Peyer's patch (tissue), 4 donors: ENCODE results near the gene TRIM75. TPM values are rescaled to one million over a fixed set of nuclear protein-coding genes. Genes with fewer than 3 reads are reported as not detected.
"Not testable (repeated sequence)": the region's sequence is repeated elsewhere in the genome, so short reads cannot be mapped to it uniquely, and the experiment has no call there.

ENCODE experiments used
- DNase-seq, 3 donors: peaks; one replicate each; pipeline ENCODE4 v3.0.0-alpha.2; 2017 to 2019
- H3K27ac ChIP-seq, 4 donors: fragments of 200-600 bp; sonication (generic); one replicate each; pipeline ENCODE4 v1.5.1; 2016 to 2019
- H3K27me3 ChIP-seq, 2 donors: fragments of 200-600 bp; sonication (generic); one replicate each; pipeline ENCODE4 v1.5.1; 2019
- H3K36me3 ChIP-seq, 3 donors: fragments of 200-600 bp; sonication (generic); one replicate each; pipeline ENCODE4 v1.5.1; 2016 to 2019
- H3K4me1 ChIP-seq, 4 donors: fragments of 200-600 bp; sonication (generic); one replicate each; pipeline ENCODE4 v1.5.1; 2016 to 2019
- H3K4me3 ChIP-seq, 4 donors: fragments of 200-600 bp; sonication (generic); 1 replicate in 3 of 4; 2 replicates in 1 of 4; pipeline ENCODE4 v1.5.1; 2016 to 2019; ENCODE audit warnings: mild to moderate bottlenecking in 1 of 4
- H3K9me3 ChIP-seq, 4 donors: fragments of 200-600 bp; sonication (generic); one replicate each; pipeline ENCODE4 v1.5.1; 2016 to 2019; ENCODE audit warnings: mild to moderate bottlenecking in 1 of 4
- CTCF ChIP-seq, 6 experiments: fragments of 450-650 bp in 4 of 6; fragments of 200-600 bp in 2 of 6; sonication (generic) in 1 of 6; IDR thresholded peaks; one replicate each; pipeline ENCODE4 v1.5.1; 2017 to 2019; ENCODE audit warnings: antibody characterized with exemption in 6 of 6, mild to moderate bottlenecking in 3 of 6, moderate library complexity in 1 of 6
- POLR2A ChIP-seq, 2 donors: fragments of 450-650 bp; IDR thresholded peaks; one replicate each; pipeline ENCODE4 v1.5.1; 2017; ENCODE audit warnings: antibody characterized with exemption in 2 of 2, mild to moderate bottlenecking in 2 of 2, moderate library complexity in 2 of 2
- total RNA-seq, 4 donors: library from RNA; depleted of rRNA; stranded (reverse); fragments of >200 nt; gene quantifications; one replicate each; pipeline ENCODE4 v1.1.0, GENCODE V29; 2016

Gene TRIM75
- total RNA-seq, 4 donors from 2014 or later, result not detected

- Histone ChIP-seq H3K27me3 (no peaks in the 10 kb centered on the region), H3K36me3 (no peaks in the 10 kb centered on the region), H3K4me3 (no peak overlapping the region), H3K9me3 (no peaks in the 10 kb centered on the region), H3K4me1 (no peaks in the 10 kb centered on the region), H3K27ac (no peak overlapping the region)
- no peak for DNase-seq
- TF ChIP-seq CTCF (IDR thresholded peaks at IDR 0.05) (no peak), POLR2A (IDR thresholded peaks at IDR 0.05) (no peak)
Measured at GRCh38 chr4:165058666-165059065, 5.0 kb downstream of the TRIM75 start.

DNA sequence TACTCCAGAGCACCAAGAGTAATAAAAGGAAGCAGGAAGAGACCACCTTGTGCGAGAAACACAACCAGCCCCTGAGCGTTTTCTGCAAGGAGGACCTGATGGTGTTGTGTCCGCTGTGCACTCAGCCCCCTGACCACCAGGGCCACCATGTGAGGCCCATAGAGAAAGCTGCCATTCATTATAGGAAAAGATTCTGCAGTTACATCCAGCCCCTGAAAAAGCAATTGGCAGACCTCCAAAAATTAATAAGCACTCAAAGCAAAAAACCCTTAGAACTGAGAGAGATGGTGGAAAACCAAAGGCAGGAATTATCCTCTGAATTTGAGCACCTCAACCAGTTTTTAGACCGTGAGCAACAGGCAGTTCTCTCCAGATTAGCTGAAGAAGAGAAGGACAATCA is 5.7 kb downstream of the TRIM75 start:
- DNase-seq, result no peak

DNA sequence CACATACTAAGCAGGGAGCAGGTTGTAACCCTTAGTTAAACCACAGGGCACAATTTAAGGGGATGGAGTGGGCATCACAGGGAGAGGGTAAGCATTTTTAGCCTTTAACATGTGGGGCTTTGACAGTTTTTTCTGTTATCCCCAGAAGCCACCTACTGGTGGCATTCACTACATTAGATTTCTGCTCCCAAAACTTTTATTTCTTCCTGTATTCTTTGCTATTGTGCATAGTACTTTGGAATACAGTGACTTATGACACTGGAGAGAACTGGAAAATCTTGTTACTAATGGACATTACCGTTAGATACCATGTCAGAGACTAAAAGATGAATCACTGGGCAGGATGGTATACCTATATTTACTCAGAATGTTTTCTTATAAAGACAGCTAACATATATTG is 7.3 kb downstream of the TRIM75 start:
- no peak for DNase-seq
- no peak for TF ChIP-seq POLR2A (IDR thresholded peaks at IDR 0.05)
- TF ChIP-seq CTCF (IDR thresholded peaks at IDR 0.05), result no peak
- H3K27ac ChIP-seq, result no peak overlapping the region

More for the DNA sequence above, 5.7 kb downstream of the TRIM75 start:
- no peaks in the 10 kb centered on the region for H3K4me1 ChIP-seq
- no peaks in the 10 kb centered on the region for H3K9me3 ChIP-seq
- H3K36me3 ChIP-seq, result no peaks in the 10 kb centered on the region
- H3K4me3 ChIP-seq, result no peak overlapping the region
- TF ChIP-seq CTCF (IDR thresholded peaks at IDR 0.05) (no peak), POLR2A (IDR thresholded peaks at IDR 0.05) (no peak)
- H3K27ac ChIP-seq, result no peak overlapping the region
- H3K27me3 ChIP-seq, result no peaks in the 10 kb centered on the region

DNA sequence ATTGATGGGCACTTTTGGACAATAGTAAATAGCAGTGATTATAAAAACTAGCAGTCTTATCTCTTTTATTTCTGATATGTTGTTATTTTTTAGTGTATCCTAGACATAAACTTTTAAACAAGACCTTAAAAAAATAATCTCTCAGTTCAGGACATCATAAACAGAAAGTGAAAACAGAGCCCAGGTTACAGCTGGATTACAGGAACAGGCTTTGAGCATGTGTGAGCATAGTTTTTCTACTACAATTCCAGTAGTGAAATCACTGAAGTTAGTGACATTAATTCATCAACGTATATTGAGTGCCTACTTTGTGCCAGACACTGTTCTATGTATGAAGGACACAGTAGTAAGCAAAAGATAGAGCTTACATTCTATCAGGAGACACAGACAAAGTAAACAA is 16.9 kb downstream of the TRIM75 start:
- Histone ChIP-seq H3K4me1 (no peaks in the 10 kb centered on the region), H3K9me3 (no peaks in the 10 kb centered on the region), H3K27me3 (no peaks in the 10 kb centered on the region), H3K27ac (no peak overlapping the region), H3K36me3 (no peaks in the 10 kb centered on the region), H3K4me3 (no peak overlapping the region)
- TF ChIP-seq POLR2A (IDR thresholded peaks at IDR 0.05) (no peak), CTCF (IDR thresholded peaks at IDR 0.05) (no peak)
- no peak for DNase-seq

More for the DNA sequence above, 7.3 kb downstream of the TRIM75 start:
- Histone ChIP-seq H3K27me3 (no peaks in the 10 kb centered on the region), H3K4me3 (no peak overlapping the region), H3K4me1 (no peaks in the 10 kb centered on the region), H3K36me3 (no peaks in the 10 kb centered on the region), H3K9me3 (no peaks in the 10 kb centered on the region)

- H3K9me3 ChIP-seq, DNase-seq, H3K27me3 ChIP-seq, H3K4me3 ChIP-seq, H3K4me1 ChIP-seq, H3K36me3 ChIP-seq, H3K27ac ChIP-seq: not testable (repeated sequence)
Measured at GRCh38 chr4:165073346-165073745, 19.7 kb downstream of the TRIM75 start.

- DNase-seq, result no peak
- no peaks in the 10 kb centered on the region for H3K27me3 ChIP-seq
- H3K4me3 ChIP-seq, result no peak overlapping the region
- no peak for TF ChIP-seq CTCF (IDR thresholded peaks at IDR 0.05)
- TF ChIP-seq POLR2A (IDR thresholded peaks at IDR 0.05), result no peak
- H3K9me3 ChIP-seq, result no peaks in the 10 kb centered on the region
- peak overlapping the region in 1 of 4 donors; percentile 40 for H3K27ac ChIP-seq
- no peaks in the 10 kb centered on the region for H3K4me1 ChIP-seq
- peaks cover 0 to 11% (median 0%) of the 10 kb centered on the region in 3 donors for H3K36me3 ChIP-seq
Measured at GRCh38 chr4:165077034-165077578, 23.4 kb downstream of the TRIM75 start.
